K562 (cell line): ENCODE data around the gene ATM. TPM values are rescaled to one million over a fixed set of nuclear protein-coding genes. Genes with fewer than 3 reads are reported as not detected.

Experiments used
- ELF4 ChIP-seq: fragments of 450-650 bp; formaldehyde crosslinking; IDR thresholded peaks from 2 replicates; pipeline ENCODE4 v1.4.0; 2022; ENCODE audit warnings: missing genetic modification characterization
- L3MBTL2 ChIP-seq: fragments of 450-650 bp; IDR thresholded peaks from 2 replicates; pipeline ENCODE4 v1.6.1; 2016; ENCODE audit warnings: mild to moderate bottlenecking, moderate library complexity
- POLR3A ChIP-seq: IDR thresholded peaks from 2 replicates; pipeline ENCODE4 v1.6.1; 2011; ENCODE audit warnings: borderline replicate concordance, mild to moderate bottlenecking, moderate library complexity; ENCODE audit not compliant: insufficient read length, insufficient read depth; ENCODE audit errors: extremely low read depth
- SMARCC2 ChIP-seq: fragments of 450-650 bp; IDR thresholded peaks from 2 replicates; pipeline ENCODE4 v1.6.1; 2017; ENCODE audit warnings: antibody characterized with exemption, moderate library complexity, mild to moderate bottlenecking, low read depth
- YY1 ChIP-seq, 3 experiments: IDR thresholded peaks; 2 replicates each; pipeline ENCODE4 v1.6.1; 2011; ENCODE audit warnings: low read length in 2 of 3, mild to moderate bottlenecking in 2 of 3, moderate library complexity in 2 of 3, borderline replicate concordance in 1 of 3, control low read depth in 1 of 3, low read depth in 1 of 3; ENCODE audit not compliant: insufficient read depth in 3 of 3, insufficient replicate concordance in 2 of 3, control insufficient read depth in 1 of 3, insufficient read length in 1 of 3; ENCODE audit errors: extremely low read depth in 1 of 3
- polyA plus RNA-seq, 8 experiments: library from polyadenylated mRNA; depleted of rRNA in 4 of 8; stranded (reverse) in 5 of 8; unstranded in 3 of 8; fragments of >200 nt; fragmentation: Nextera tagmentation in 2 of 8; fragmentation: Illumina TruSeq in 1 of 8; extraction: Ambion mirVana in 2 of 8; extraction: Trizol in 1 of 8; gene quantifications; 2 replicates each; pipeline versions ENCODE4 v1.2.1 to v1.2.3, GENCODE V29; 2011 to 2014; ENCODE audit warnings: inconsistent platforms in 1 of 8, missing spikeins in 1 of 8
- total RNA-seq, 7 experiments: library from RNA; depleted of rRNA in 6 of 7; stranded (reverse); fragments of >200 nt in 6 of 7; fragmentation: Illumina TruSeq in 2 of 7; extraction: Trizol in 2 of 7; gene quantifications; 2 replicates each; pipeline versions ENCODE4 v1.2.1 to v1.2.3, GENCODE V29; 2011 to 2021; ENCODE audit warnings: low replicate concordance in 1 of 7
- TF ChIP-seq, protein P1 (sequence below), 3 experiments: IDR thresholded peaks in 2 of 3; conservative IDR thresholded peaks in 1 of 3; 2 replicates each; pipeline ENCODE4 v1.5.1; 2011 to 2012; ENCODE audit warnings: low read length in 3 of 3, mild to moderate bottlenecking in 3 of 3, control low read depth in 2 of 3, improper control_type of control experiment in 1 of 3, inconsistent platforms in 1 of 3, low read depth in 1 of 3, mixed read lengths in 1 of 3, moderate library complexity in 1 of 3; ENCODE audit not compliant: insufficient read depth in 2 of 3
- TF ChIP-seq, protein P2 (sequence below), 2 experiments: fragments of 450-650 bp; IDR thresholded peaks; 2 replicates each; pipeline ENCODE4 v1.6.1; 2016

The ATM gene
- total and polyA plus RNA-seq, 9 of the 15 experiments (the other 6 are each of a cell fraction or from before 2014, with no cell fraction given) = 8.3 to 46.8 (median 26.2) TPM

DNA sequence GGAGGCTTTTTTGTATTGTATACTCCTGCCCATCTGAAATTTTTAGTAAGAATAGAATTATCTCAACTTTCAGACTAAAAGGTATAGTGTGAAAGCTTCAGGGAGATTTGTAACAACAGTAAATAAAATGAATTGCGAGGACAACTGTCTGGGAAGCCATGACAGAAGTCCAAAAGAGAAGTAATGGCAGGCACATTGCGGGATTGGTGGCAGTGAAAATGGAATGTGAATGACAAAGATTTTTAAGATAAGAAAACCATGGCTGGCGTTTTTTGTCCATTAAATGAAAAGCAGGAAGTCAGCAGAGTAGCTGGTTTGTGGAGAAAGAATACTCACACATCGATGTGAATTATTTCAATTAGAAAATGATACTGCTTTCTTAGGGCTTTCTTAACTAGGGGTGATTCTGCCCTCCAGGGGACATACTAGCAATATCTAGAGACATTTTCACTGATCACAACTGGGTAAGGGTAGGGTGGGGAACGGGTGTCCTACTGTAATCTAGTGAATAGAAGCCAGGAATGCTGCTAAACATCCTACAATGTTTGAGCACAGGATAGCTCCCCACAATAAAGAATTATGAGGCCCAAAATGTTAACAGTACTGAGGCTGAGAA lies 2.0 kb upstream of the ATM start (continued):
- TF ChIP-seq, protein P1, sequence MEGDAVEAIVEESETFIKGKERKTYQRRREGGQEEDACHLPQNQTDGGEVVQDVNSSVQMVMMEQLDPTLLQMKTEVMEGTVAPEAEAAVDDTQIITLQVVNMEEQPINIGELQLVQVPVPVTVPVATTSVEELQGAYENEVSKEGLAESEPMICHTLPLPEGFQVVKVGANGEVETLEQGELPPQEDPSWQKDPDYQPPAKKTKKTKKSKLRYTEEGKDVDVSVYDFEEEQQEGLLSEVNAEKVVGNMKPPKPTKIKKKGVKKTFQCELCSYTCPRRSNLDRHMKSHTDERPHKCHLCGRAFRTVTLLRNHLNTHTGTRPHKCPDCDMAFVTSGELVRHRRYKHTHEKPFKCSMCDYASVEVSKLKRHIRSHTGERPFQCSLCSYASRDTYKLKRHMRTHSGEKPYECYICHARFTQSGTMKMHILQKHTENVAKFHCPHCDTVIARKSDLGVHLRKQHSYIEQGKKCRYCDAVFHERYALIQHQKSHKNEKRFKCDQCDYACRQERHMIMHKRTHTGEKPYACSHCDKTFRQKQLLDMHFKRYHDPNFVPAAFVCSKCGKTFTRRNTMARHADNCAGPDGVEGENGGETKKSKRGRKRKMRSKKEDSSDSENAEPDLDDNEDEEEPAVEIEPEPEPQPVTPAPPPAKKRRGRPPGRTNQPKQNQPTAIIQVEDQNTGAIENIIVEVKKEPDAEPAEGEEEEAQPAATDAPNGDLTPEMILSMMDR (IDR thresholded peaks at IDR 0.05 in 2 of 3, conservative IDR thresholded peaks at IDR 0.05 in 1 of 3; ENCODE audit: insufficient read depth in 2 of 3, low read depth in 1 of 3, low read length in 3 of 3) = peak in 1 of 3 experiments; percentile 19; a peak in 2 of 6 replicates
- no peak for TF ChIP-seq SMARCC2
- peak in 1 of 3 experiments; percentile 76 for TF ChIP-seq YY1 (IDR thresholded peaks at IDR 0.05; ENCODE audit: borderline replicate concordance in 1 of 3, control insufficient read depth in 1 of 3, extremely low read depth in 1 of 3, insufficient read depth in 3 of 3, insufficient read length in 1 of 3, insufficient replicate concordance in 2 of 3, low read depth in 1 of 3, low read length in 2 of 3)
- TF ChIP-seq, protein P2, sequence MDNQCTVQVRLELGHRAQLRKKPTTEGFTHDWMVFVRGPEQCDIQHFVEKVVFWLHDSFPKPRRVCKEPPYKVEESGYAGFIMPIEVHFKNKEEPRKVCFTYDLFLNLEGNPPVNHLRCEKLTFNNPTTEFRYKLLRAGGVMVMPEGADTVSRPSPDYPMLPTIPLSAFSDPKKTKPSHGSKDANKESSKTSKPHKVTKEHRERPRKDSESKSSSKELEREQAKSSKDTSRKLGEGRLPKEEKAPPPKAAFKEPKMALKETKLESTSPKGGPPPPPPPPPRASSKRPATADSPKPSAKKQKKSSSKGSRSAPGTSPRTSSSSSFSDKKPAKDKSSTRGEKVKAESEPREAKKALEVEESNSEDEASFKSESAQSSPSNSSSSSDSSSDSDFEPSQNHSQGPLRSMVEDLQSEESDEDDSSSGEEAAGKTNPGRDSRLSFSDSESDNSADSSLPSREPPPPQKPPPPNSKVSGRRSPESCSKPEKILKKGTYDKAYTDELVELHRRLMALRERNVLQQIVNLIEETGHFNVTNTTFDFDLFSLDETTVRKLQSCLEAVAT (IDR thresholded peaks at IDR 0.05) = no peak
- TF ChIP-seq ELF4 (CRISPR knock-in tag) = no peak
- no peak for TF ChIP-seq L3MBTL2
- TF ChIP-seq POLR3A = no peak
